ENCODE data around the gene TFF3. TPM values are rescaled to one million over a fixed set of nuclear protein-coding genes. Genes with fewer than 3 reads are reported as not detected.

Gene TFF3
- total RNA-seq, 4 donors from 2014 or later: 0.64 to 4.7 (median 0.89) TPM

DNA sequence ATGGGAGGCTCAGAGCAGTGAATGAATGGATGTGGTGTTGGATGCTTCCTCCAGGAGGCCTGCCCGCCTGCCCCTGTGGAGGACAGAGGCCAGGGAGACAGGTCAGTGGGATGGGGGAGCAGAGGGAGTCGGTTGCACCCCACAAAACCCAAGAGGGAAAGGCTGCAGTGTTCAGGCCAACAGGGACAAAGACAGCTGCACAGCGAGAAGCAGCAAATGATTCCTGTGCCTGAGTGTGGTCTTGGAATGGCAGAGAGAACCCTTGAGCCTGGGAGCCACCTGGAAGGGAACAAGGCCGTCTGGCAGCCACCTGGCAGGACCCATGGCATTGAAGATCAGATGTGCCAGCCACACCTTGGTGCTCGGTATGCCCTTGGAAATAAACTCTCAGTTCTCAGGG lies 8.1 kb downstream of the TFF3 start:
- ATAC-seq: no peak
- H3K4me3 ChIP-seq: no peak overlapping the region
- H3K36me3 ChIP-seq: no peaks in the 10 kb centered on the region
- no peak for DNase-seq
- in situ Hi-C loops (cut with MboI; ENCODE audit: low sequenced_read_pairs in 4 of 4): loop anchor here in 1 of 4 donors (25.0 kb wide), 1 partner anchor 505 kb away; no protein-coding TSS in a partner anchor
- no peaks in the 10 kb centered on the region for H3K9me3 ChIP-seq
- intact Hi-C loops (cut with DNase I; ENCODE audit: low total_unique reads): no loop called here
- H3K27ac ChIP-seq: no peak overlapping the region
- TF ChIP-seq POLR2A (IDR thresholded peaks at IDR 0.05): no peak
- TF ChIP-seq, protein P1, sequence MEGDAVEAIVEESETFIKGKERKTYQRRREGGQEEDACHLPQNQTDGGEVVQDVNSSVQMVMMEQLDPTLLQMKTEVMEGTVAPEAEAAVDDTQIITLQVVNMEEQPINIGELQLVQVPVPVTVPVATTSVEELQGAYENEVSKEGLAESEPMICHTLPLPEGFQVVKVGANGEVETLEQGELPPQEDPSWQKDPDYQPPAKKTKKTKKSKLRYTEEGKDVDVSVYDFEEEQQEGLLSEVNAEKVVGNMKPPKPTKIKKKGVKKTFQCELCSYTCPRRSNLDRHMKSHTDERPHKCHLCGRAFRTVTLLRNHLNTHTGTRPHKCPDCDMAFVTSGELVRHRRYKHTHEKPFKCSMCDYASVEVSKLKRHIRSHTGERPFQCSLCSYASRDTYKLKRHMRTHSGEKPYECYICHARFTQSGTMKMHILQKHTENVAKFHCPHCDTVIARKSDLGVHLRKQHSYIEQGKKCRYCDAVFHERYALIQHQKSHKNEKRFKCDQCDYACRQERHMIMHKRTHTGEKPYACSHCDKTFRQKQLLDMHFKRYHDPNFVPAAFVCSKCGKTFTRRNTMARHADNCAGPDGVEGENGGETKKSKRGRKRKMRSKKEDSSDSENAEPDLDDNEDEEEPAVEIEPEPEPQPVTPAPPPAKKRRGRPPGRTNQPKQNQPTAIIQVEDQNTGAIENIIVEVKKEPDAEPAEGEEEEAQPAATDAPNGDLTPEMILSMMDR (IDR thresholded peaks at IDR 0.05 in 4 of 5, conservative IDR thresholded peaks at IDR 0.05 in 1 of 5): no peak
- H3K27me3 ChIP-seq: peaks cover 0 to 21% (median 9%) of the 10 kb centered on the region in 3 donors
- peaks cover 2 to 3% of the 10 kb centered on the region in 2 donors for H3K4me1 ChIP-seq

DNA sequence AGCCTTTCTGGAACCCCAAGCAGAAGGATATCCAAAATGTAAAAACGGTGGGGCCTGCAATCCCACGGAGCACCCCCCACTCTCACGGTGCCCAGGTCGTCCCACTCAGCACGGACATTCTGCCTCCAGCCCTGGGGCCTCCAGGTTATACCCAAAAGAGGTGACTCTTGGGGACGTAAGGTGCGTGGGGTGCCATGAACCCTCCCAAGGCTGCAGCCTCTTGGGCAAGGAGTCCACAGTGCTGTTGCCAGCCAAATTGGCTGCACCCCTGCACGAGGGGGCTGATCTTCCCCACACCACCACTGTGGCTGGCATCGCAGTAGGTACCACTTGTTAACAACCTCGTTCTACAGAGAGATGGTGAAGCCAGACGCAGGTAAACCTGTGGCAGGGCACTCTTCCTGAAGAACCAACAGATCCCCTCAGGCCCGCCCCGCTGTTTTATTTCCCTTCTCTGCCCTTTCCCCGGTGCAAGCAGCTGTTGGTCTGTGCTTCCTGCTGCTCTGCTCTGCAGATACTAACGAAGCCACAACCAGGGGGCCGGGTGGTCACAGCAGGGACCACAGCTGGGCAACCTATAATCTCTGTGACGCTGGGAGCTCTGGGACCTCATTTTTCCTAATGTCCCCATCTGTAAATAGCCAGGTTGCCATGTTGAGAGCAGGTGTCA lies 8.7 kb downstream of the TFF3 start:
- H3K9me3 ChIP-seq: no peaks in the 10 kb centered on the region
- H3K4me1 ChIP-seq: peaks cover 2 to 8% of the 10 kb centered on the region in 2 donors
- no peak for ATAC-seq
- H3K27me3 ChIP-seq: peaks cover 0 to 21% (median 9%) of the 10 kb centered on the region in 3 donors
- in situ Hi-C loops (cut with MboI; ENCODE audit: low sequenced_read_pairs in 4 of 4) (loop anchor here in 1 of 4 donors (25.0 kb wide), 1 partner anchor 506 kb away; no protein-coding TSS in a partner anchor), intact Hi-C loops (cut with DNase I; ENCODE audit: low total_unique reads) (no loop called here)
- no peak overlapping the region for H3K4me3 ChIP-seq
- no peaks in the 10 kb centered on the region for H3K36me3 ChIP-seq
- TF ChIP-seq POLR2A (IDR thresholded peaks at IDR 0.05): no peak
- TF ChIP-seq, protein P1 (IDR thresholded peaks at IDR 0.05 in 4 of 5, conservative IDR thresholded peaks at IDR 0.05 in 1 of 5): no peak
- DNase-seq: no peak
- H3K27ac ChIP-seq: no peak overlapping the region

DNA sequence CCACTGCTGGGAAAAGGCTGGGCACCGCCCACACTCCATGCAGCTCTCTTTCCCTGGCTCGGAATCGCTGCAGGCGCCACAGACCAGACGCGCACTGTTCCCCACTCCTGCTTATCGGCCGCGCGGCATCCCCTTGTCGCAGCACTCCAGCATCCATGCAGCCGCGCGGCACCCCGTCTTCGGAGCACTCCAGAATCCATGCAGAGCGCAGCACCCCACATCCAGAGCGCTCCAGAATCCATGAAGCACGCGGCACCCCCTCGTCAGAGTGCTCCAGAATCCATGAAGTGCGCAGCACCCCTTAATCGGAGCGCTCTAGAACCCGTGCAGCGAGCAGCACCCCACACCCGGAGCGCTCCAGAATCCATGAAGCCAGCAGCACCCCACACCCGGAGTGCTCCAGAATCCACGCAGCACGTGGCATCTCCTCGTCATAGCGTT lies 9.5 kb downstream of the TFF3 start:
- in situ Hi-C loops (cut with MboI; ENCODE audit: low sequenced_read_pairs in 4 of 4) (loop anchor here in 1 of 4 donors (25.0 kb wide), 1 partner anchor 507 kb away; no protein-coding TSS in a partner anchor), intact Hi-C loops (cut with DNase I; ENCODE audit: low total_unique reads) (no loop called here)
- H3K27me3 ChIP-seq: peaks cover 0 to 21% (median 9%) of the 10 kb centered on the region in 3 donors
- H3K4me3 ChIP-seq: no peak overlapping the region
- peaks cover 2 to 8% of the 10 kb centered on the region in 2 donors for H3K4me1 ChIP-seq
- DNase-seq (no peak), ATAC-seq (no peak)
- H3K27ac ChIP-seq: no peak overlapping the region
- H3K9me3 ChIP-seq: no peaks in the 10 kb centered on the region
- no peak for TF ChIP-seq POLR2A (IDR thresholded peaks at IDR 0.05)
- TF ChIP-seq, protein P1 (IDR thresholded peaks at IDR 0.05 in 4 of 5, conservative IDR thresholded peaks at IDR 0.05 in 1 of 5): no peak
- H3K36me3 ChIP-seq: no peaks in the 10 kb centered on the region

DNA sequence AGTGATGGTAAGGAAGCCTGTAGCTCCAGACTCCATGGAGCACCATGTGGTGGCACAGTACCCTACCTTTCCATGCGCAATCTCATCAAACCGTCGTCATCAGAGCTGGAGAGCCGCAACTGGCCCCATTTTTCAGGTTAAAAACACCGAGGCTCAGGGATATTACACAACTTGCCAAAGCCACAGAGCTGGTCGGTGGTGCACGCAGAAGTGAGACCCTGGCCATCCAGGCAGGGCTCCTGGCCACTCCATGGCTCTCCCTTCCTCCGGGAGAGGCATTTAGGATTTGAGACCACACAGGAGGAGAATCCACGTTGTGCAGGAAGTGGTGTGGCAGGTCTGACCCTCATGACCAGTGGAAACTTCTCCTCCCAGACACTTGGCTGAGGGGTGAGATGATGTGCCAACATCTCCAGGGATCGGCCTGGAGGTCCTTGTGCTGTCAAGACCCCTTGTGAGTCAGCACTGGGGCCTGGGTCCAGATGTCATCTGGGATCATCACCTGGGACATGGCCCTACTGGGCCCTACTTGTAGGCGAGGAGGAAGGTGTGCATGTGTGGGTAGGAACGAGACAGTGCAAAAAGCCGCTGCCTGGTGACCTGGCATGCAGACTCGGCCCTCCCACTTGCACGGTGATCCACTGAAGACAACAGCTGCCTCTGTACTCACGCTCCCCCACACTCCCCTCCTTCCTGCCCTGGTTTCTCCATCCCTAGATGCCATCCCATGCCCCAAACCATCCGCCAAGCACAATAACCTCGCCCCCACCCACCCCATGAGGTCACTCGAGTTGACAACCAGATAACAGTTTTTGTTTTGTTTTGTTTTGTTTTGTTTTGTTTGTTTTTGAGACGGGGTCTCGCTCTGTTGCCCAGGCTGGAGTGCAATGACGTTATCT lies 10.4 kb downstream of the TFF3 start:
- Histone ChIP-seq H3K4me3 (no peak overlapping the region), H3K4me1 (peaks cover 2 to 8% of the 10 kb centered on the region in 2 donors), H3K9me3 (no peaks in the 10 kb centered on the region), H3K27ac (no peak overlapping the region), H3K27me3 (peaks cover 0 to 21% (median 9%) of the 10 kb centered on the region in 3 donors), H3K36me3 (no peaks in the 10 kb centered on the region)
- no peak for DNase-seq
- TF ChIP-seq, protein P1 (IDR thresholded peaks at IDR 0.05 in 4 of 5, conservative IDR thresholded peaks at IDR 0.05 in 1 of 5): no peak
- TF ChIP-seq POLR2A (IDR thresholded peaks at IDR 0.05): no peak
- in situ Hi-C loops (cut with MboI; ENCODE audit: low sequenced_read_pairs in 4 of 4) (loop anchor here in 1 of 4 donors (25.0 kb wide), 1 partner anchor 507 kb away; no protein-coding TSS in a partner anchor), intact Hi-C loops (cut with DNase I; ENCODE audit: low total_unique reads) (no loop called here)
- ATAC-seq: no peak
